Measurements from ENCODE around the gene CDK11B. TPM values are rescaled to one million over a fixed set of nuclear protein-coding genes. Genes with fewer than 3 reads are reported as not detected.
"Not testable (repeated sequence)": the region's sequence is repeated elsewhere in the genome, so short reads cannot be mapped to it uniquely, and the experiment has no call there.

The CDK11B gene
- total RNA-seq, 4 donors from 2014 or later = 6.8 to 28.5 (median 11.8) TPM

- H3K27me3 ChIP-seq; H3K9me3 ChIP-seq; intact Hi-C loops (cut with DNase I; ENCODE audit: low total_unique reads); H3K4me1 ChIP-seq; H3K36me3 ChIP-seq; H3K27ac ChIP-seq; H3K4me3 ChIP-seq: not testable (repeated sequence)
- DNase-seq = peak; percentile 12 to 13
These were observed 38.8 kb upstream of the CDK11B start for GRCh38 chr1:1697358-1698183.

GRCh38 chr1:1696431-1697357, 37.9 kb upstream of the CDK11B start:
- H3K9me3 ChIP-seq; H3K4me3 ChIP-seq; intact Hi-C loops (cut with DNase I; ENCODE audit: low total_unique reads); H3K36me3 ChIP-seq; H3K4me1 ChIP-seq; H3K27ac ChIP-seq; H3K27me3 ChIP-seq: not testable (repeated sequence)
- peak in 1 of 2 donors; percentile 8 for DNase-seq

- H3K27ac ChIP-seq = peak within 1 kb of the TSS; percentile 85 to 91
- peak within 1 kb of the TSS; percentile 58 to 69 for H3K4me3 ChIP-seq
- H3K9me3 ChIP-seq; intact Hi-C loops (cut with DNase I; ENCODE audit: low total_unique reads); H3K36me3 ChIP-seq; H3K27me3 ChIP-seq; H3K4me1 ChIP-seq: not testable (repeated sequence)
- DNase-seq = peak; percentile 86 to 89
- peak in 3 of 4 experiments; percentile 12 to 35 (median 12) for TF ChIP-seq CTCF (IDR thresholded peaks at IDR 0.05)
These were observed 34.2 kb upstream of the CDK11B start, which contains the start of gene SLC35E2B for GRCh38 chr1:1692714-1693647. Gene SLC35E2B (minus strand): TSS chr1:1692795. CDS start chr1:1676699, 16,096 bp downstream.

- H3K36me3 ChIP-seq = not testable (repeated sequence)
- peak; percentile 43 to 44 for DNase-seq
These were observed 33.5 kb upstream of the CDK11B start for GRCh38 chr1:1692324-1692713.

DNA sequence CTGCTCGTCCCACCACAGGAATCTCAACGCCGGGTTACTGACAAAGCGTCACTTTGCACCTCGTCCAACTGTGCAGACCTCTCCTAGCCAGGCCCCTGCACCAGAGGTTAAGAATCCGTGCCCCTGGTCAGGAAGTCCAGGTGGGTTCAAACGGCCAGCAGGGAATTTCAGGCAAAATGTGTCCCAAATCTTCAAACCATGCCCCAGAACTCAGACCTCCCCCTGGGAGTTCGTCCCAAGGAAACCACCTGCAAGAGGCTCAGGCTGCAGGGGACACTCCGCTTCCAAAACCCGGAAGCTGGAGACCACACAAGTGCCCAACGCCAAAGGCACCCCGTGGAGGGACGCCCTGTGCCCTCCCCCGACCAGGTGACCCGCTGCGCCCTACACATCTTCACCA, 32.6 kb upstream of the CDK11B start:
- H3K4me3 ChIP-seq; H3K9me3 ChIP-seq; H3K4me1 ChIP-seq; H3K36me3 ChIP-seq; H3K27me3 ChIP-seq; H3K27ac ChIP-seq; DNase-seq; intact Hi-C loops (cut with DNase I; ENCODE audit: low total_unique reads): not testable (repeated sequence)

More at GRCh38 chr1:1692324-1692713, 33.5 kb upstream of the CDK11B start:
- intact Hi-C loops (cut with DNase I; ENCODE audit: low total_unique reads); H3K4me1 ChIP-seq; H3K27me3 ChIP-seq; H3K9me3 ChIP-seq: not testable (repeated sequence)
- Histone ChIP-seq H3K4me3 (peak overlapping the region; percentile 58 to 69), H3K27ac (peak overlapping the region; percentile 85 to 91)

DNA sequence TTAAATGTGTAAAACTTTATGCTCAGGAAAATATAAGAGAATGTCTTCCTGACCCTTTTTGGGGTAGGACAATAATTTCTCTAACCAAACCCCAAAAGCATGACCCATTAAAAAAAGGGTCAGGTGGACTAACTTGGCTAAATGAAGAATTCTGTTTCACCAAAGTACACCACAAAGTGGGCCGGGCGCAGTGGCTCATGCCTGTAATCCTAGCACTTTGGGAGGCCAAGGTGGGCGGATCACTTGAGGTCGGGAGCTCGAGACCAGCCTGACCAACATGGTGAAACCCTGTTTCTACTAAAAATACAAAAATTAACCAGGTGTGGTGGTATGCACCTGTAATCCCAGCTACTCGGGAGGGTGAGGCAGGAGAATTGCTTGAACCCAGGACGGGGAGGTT, 30.7 kb upstream of the CDK11B start:
- DNase-seq; H3K4me1 ChIP-seq; H3K27ac ChIP-seq; H3K4me3 ChIP-seq; intact Hi-C loops (cut with DNase I; ENCODE audit: low total_unique reads); H3K36me3 ChIP-seq; H3K9me3 ChIP-seq; H3K27me3 ChIP-seq: not testable (repeated sequence)

DNA sequence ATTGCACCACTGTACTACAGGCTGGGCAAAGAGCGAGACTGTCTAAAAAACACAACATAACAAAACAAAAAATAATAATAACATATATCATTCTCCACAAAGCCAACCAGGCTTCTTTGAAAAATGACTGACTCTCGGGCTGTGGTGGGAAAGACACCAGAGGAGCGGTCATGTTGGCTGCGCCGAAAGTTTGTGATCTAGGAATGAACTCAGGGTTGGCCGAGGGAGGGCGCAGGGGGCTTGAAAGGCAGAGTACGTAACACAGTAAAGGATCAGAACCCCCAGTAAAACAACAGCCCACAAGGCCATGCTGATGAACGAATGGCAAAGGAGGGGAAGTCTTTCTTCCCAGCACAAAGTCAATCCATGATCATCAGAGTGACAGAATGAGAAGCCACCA, 29.0 kb upstream of the CDK11B start:
- DNase-seq = no peak
- no peak overlapping the region for H3K27ac ChIP-seq
- H3K36me3 ChIP-seq = no peaks in the 10 kb centered on the region
- H3K27me3 ChIP-seq = no peaks in the 10 kb centered on the region
- intact Hi-C loops (cut with DNase I; ENCODE audit: low total_unique reads) = no loop called here
- peaks cover 0 to 5% of the 10 kb centered on the region in 2 donors for H3K4me1 ChIP-seq
- no peak overlapping the region for H3K4me3 ChIP-seq
- TF ChIP-seq CTCF (IDR thresholded peaks at IDR 0.05) = no peak
- TF ChIP-seq POLR2A (IDR thresholded peaks at IDR 0.05) = no peak
- no peaks in the 10 kb centered on the region for H3K9me3 ChIP-seq
